ENCODE data around the gene C1orf198.

- TF ChIP-seq MAFK (IDR thresholded peaks at IDR 0.05; ENCODE audit: low read depth, low read length) (no peak), GABPA (IDR thresholded peaks at IDR 0.05; ENCODE audit: borderline replicate concordance, insufficient read depth, low read length) (no peak), EP300 (IDR thresholded peaks at IDR 0.05; ENCODE audit: borderline replicate concordance in 1 of 2, low read depth in 2 of 2, low read length in 2 of 2) (no peak), TAF7 (optimal IDR thresholded peaks at IDR 0.05; ENCODE audit: borderline replicate concordance, low read depth, low read length) (no peak), CEBPB (IDR thresholded peaks at IDR 0.05; ENCODE audit: low read depth, low read length) (no peak), CTCF (IDR thresholded peaks at IDR 0.05; ENCODE audit: control extremely low read depth in 1 of 3, insufficient read depth in 1 of 3, low read depth in 1 of 3, low read length in 3 of 3) (no peak), RAD21 (IDR thresholded peaks at IDR 0.05 in 1 of 2, conservative IDR thresholded peaks at IDR 0.05 in 1 of 2; ENCODE audit: low read depth in 2 of 2, low read length in 2 of 2) (no peak), POLR2A (IDR thresholded peaks at IDR 0.05; ENCODE audit: control extremely low read depth in 1 of 2, low read depth in 2 of 2, low read length in 2 of 2) (no peak), ATF2 (IDR thresholded peaks at IDR 0.05; ENCODE audit: low read length) (no peak), JUN (IDR thresholded peaks at IDR 0.05; ENCODE audit: low read depth, low read length) (no peak)
- TF ChIP-seq, protein P1, sequence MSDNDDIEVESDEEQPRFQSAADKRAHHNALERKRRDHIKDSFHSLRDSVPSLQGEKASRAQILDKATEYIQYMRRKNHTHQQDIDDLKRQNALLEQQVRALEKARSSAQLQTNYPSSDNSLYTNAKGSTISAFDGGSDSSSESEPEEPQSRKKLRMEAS (IDR thresholded peaks at IDR 0.05) = no peak
- TF ChIP-seq, protein P2, sequence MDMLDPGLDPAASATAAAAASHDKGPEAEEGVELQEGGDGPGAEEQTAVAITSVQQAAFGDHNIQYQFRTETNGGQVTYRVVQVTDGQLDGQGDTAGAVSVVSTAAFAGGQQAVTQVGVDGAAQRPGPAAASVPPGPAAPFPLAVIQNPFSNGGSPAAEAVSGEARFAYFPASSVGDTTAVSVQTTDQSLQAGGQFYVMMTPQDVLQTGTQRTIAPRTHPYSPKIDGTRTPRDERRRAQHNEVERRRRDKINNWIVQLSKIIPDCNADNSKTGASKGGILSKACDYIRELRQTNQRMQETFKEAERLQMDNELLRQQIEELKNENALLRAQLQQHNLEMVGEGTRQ (IDR thresholded peaks at IDR 0.05; ENCODE audit: low read length) = no peak
These were observed 79.6 kb downstream of the C1orf198 start for GRCh38 chr1:230788561-230789275.
